Left lung (tissue), 10 donors: ENCODE measurements around the gene SELL. TPM values are rescaled to one million over a fixed set of nuclear protein-coding genes. Genes with fewer than 3 reads are reported as not detected.

ENCODE experiments used
- ATAC-seq: fragments of 200-7000 bp; cut with Tn5 transposase; one replicate; pipeline ENCODE4 v1.9.1; 2020; ENCODE audit warnings: moderate library complexity
- DNase-seq, 4 donors: peaks; one replicate each; pipeline ENCODE4 v3.0.0-alpha.2; 2013 to 2020
- H3K27ac ChIP-seq, 2 donors: fragments of 200-600 bp; sonication (generic) in 1 of 2; one replicate each; pipeline versions ENCODE4 v1.5.0 to v1.8.0; 2020 to 2021
- H3K27me3 ChIP-seq, 2 donors: fragments of 200-600 bp; sonication (generic) in 1 of 2; one replicate each; pipeline versions ENCODE4 v1.5.0 to v1.8.0; 2020 to 2021
- H3K36me3 ChIP-seq, 2 donors: fragments of 200-600 bp; sonication (generic) in 1 of 2; one replicate each; pipeline versions ENCODE4 v1.5.0 to v1.8.0; 2020 to 2021
- H3K4me1 ChIP-seq, 2 donors: fragments of 200-600 bp; one replicate each; pipeline ENCODE4 v1.8.0; 2021
- H3K4me3 ChIP-seq, 2 donors: fragments of 200-600 bp; sonication (generic) in 1 of 2; one replicate each; pipeline versions ENCODE4 v1.5.0 to v1.8.0; 2020 to 2021; ENCODE audit warnings: mild to moderate bottlenecking in 1 of 2
- H3K9me3 ChIP-seq, 2 donors: fragments of 200-600 bp; sonication (generic) in 1 of 2; one replicate each; pipeline versions ENCODE4 v1.5.0 to v1.8.0; 2020 to 2021
- intact Hi-C, 2 donors: fragments of 100-400 bp; cut with DNase I; formaldehyde crosslinking; loops; one replicate each; pipeline versions ENCODE4 v1.11.2 to v1.14.2; 2022
- polyA plus RNA-seq, 6 donors: library from polyadenylated mRNA; unstranded; fragments of 120-200 nt; gene quantifications; one replicate each; pipeline ENCODE4 v1.2.1, GENCODE V29; 2013; ENCODE audit not compliant: insufficient read length in 6 of 6
- total RNA-seq, 2 donors: library from RNA; stranded (reverse); fragmentation: NEBNext Ultra II Directional; extraction: Animal tissue kit (Norgen Biotek cat#: 25700); gene quantifications; one replicate each; pipeline ENCODE4 v1.2.1, GENCODE V29; 2021
- TF ChIP-seq, protein P1 (sequence below), 2 donors: fragments of 200-600 bp; sonication (generic) in 1 of 2; IDR thresholded peaks; one replicate each; pipeline versions ENCODE4 v1.5.0 to v1.8.0; 2021; ENCODE audit warnings: antibody characterized with exemption in 2 of 2
- donor health status: DM: no; HTN: yes; CAD: no.
- donor health status: DM: no; HTN: no; CAD: no.

Gene SELL
- total and polyA plus RNA-seq, 8 donors, result 2.6 to 59.2 (median 3.9) TPM

DNA sequence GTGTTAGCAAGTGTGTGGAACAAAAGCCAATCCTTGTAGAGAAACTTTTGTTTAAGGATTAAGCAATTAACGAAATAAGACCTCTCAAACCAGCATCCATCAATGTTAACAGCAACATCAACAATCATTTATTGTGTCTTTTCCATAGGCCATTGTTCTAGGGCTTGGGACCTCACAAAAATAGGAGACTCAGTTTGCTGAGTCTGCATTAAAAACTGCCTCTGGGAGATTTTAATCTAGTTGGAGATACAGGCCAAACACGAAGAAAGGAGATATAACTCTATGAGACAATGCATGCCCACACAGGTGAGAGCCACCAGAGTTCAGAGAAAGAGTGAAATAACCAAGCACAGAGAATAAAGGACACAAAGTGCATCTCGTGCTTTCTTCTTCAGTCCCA lies 67.1 kb downstream of the SELL start:
- intact Hi-C loops, result no loop called here
- peaks cover 0 to 6% of the 10 kb centered on the region in 2 donors for H3K4me1 ChIP-seq
- DNase-seq (no peak), ATAC-seq (no peak)
- no peak overlapping the region for H3K27ac ChIP-seq
- no peaks in the 10 kb centered on the region for H3K9me3 ChIP-seq
- no peaks in the 10 kb centered on the region for H3K36me3 ChIP-seq
- no peaks in the 10 kb centered on the region for H3K27me3 ChIP-seq
- TF ChIP-seq, protein P1, sequence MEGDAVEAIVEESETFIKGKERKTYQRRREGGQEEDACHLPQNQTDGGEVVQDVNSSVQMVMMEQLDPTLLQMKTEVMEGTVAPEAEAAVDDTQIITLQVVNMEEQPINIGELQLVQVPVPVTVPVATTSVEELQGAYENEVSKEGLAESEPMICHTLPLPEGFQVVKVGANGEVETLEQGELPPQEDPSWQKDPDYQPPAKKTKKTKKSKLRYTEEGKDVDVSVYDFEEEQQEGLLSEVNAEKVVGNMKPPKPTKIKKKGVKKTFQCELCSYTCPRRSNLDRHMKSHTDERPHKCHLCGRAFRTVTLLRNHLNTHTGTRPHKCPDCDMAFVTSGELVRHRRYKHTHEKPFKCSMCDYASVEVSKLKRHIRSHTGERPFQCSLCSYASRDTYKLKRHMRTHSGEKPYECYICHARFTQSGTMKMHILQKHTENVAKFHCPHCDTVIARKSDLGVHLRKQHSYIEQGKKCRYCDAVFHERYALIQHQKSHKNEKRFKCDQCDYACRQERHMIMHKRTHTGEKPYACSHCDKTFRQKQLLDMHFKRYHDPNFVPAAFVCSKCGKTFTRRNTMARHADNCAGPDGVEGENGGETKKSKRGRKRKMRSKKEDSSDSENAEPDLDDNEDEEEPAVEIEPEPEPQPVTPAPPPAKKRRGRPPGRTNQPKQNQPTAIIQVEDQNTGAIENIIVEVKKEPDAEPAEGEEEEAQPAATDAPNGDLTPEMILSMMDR (IDR thresholded peaks at IDR 0.05), result no peak
- H3K4me3 ChIP-seq, result no peak overlapping the region

Other genes with a start within 250 kb of the SELL start
- gene SLC19A2, start 225.7 kb downstream of the SELL start, total RNA-seq, result 10 to 100 TPM; 12.0 to 15.4 TPM
- 10 to 100 TPM; 13.2 to 16.1 (median 13.9) TPM for gene SLC19A2, start 225.7 kb downstream of the SELL start, polyA plus RNA-seq
- 1 to 10 TPM in 1 of 2 donors, under 1 TPM in 1; 0.90 to 7.2 TPM for gene F5, start 125.1 kb downstream of the SELL start, total RNA-seq
- gene F5, start 125.1 kb downstream of the SELL start, polyA plus RNA-seq, result under 1 TPM; 0.03 to 0.38 (median 0.20) TPM
- gene SELP, start 81.5 kb downstream of the SELL start, total RNA-seq, result 10 to 100 TPM; 22.0 to 27.0 TPM
- 10 to 100 TPM in 1 of 6 donors, 1 to 10 TPM in 5; 6.3 to 11.4 (median 6.9) TPM for gene SELP, start 81.5 kb downstream of the SELL start, polyA plus RNA-seq
- gene SELE, start 22.5 kb upstream of the SELL start, total RNA-seq, result 1 to 10 TPM; 2.5 to 3.4 TPM
- gene SELE, start 22.5 kb upstream of the SELL start, polyA plus RNA-seq, result under 1 TPM in 5 of 6 donors, not detected in 1; 0.15 to 0.21 (median 0.20) TPM
- gene METTL18, start 83.3 kb upstream of the SELL start, total RNA-seq, result 1 to 10 TPM; 4.8 to 5.4 TPM
- gene METTL18, start 83.3 kb upstream of the SELL start, polyA plus RNA-seq, result 10 to 100 TPM; 13.2 to 15.5 (median 14.1) TPM
- gene SCYL3, start 182.3 kb upstream of the SELL start, total RNA-seq, result 10 to 100 TPM in 1 of 2 donors, 1 to 10 TPM in 1; 9.5 to 10.8 TPM
- gene SCYL3, start 182.3 kb upstream of the SELL start, polyA plus RNA-seq, result 10 to 100 TPM; 19.3 to 23.6 (median 20.6) TPM